ENCODE data around the gene HECTD3. TPM values are rescaled to one million over a fixed set of nuclear protein-coding genes. Genes with fewer than 3 reads are reported as not detected.

HECTD3 gene
- total and polyA plus RNA-seq, 4 donors = 12.8 to 51.1 (median 28.4) TPM

GRCh38 chr1:45038240-45038639 lies 27.1 kb upstream of the HECTD3 start:
- WGBS (ENCODE audit: insufficient coverage) = no CpG with 5 or more reads among the region's 2 CpGs
- Histone ChIP-seq H3K9me3 (ENCODE audit: control insufficient read depth, insufficient read depth, low read length) (no peaks in the 10 kb centered on the region), H3K36me3 (ENCODE audit: control insufficient read depth, insufficient read depth, low read length) (peaks cover 19% of the 10 kb centered on the region), H3K4me3 (ENCODE audit: low read depth, low read length) (no peak overlapping the region), H3K4me1 (ENCODE audit: control insufficient read depth, insufficient read depth, low read length) (no peaks in the 10 kb centered on the region), H3K27me3 (ENCODE audit: control insufficient read depth, insufficient read depth, low read length) (no peaks in the 10 kb centered on the region), H3K27ac (ENCODE audit: low read depth, low read length) (no peak overlapping the region)
- DNase-seq (ENCODE audit: low read depth in 4 of 6, low spot score in 6 of 6) = no peak

GRCh38 chr1:45037456-45037855 lies 26.3 kb upstream of the HECTD3 start:
- no peak for DNase-seq (ENCODE audit: low read depth in 4 of 6, low spot score in 6 of 6)
- peaks cover 20% of the 10 kb centered on the region for H3K36me3 ChIP-seq (ENCODE audit: control insufficient read depth, insufficient read depth, low read length)
- H3K4me3 ChIP-seq (ENCODE audit: low read depth, low read length) = no peak overlapping the region
- H3K9me3 ChIP-seq (ENCODE audit: control insufficient read depth, insufficient read depth, low read length) = no peaks in the 10 kb centered on the region
- no peak overlapping the region for H3K27ac ChIP-seq (ENCODE audit: low read depth, low read length)
- no peaks in the 10 kb centered on the region for H3K4me1 ChIP-seq (ENCODE audit: control insufficient read depth, insufficient read depth, low read length)
- no peaks in the 10 kb centered on the region for H3K27me3 ChIP-seq (ENCODE audit: control insufficient read depth, insufficient read depth, low read length)

- Histone ChIP-seq H3K4me1 (ENCODE audit: control insufficient read depth, insufficient read depth, low read length) (no peaks in the 10 kb centered on the region), H3K27ac (ENCODE audit: low read depth, low read length) (no peak overlapping the region), H3K36me3 (ENCODE audit: control insufficient read depth, insufficient read depth, low read length) (peaks cover 34% of the 10 kb centered on the region), H3K27me3 (ENCODE audit: control insufficient read depth, insufficient read depth, low read length) (no peaks in the 10 kb centered on the region), H3K4me3 (ENCODE audit: low read depth, low read length) (no peak overlapping the region), H3K9me3 (ENCODE audit: control insufficient read depth, insufficient read depth, low read length) (no peaks in the 10 kb centered on the region)
- WGBS (ENCODE audit: insufficient coverage) = 89% methylated on average over 7 of the region's 7 CpGs
- DNase-seq (ENCODE audit: low read depth in 4 of 6, low spot score in 6 of 6) = no peak
Observed at GRCh38 chr1:45035631-45036301, 24.6 kb upstream of the HECTD3 start.

DNA sequence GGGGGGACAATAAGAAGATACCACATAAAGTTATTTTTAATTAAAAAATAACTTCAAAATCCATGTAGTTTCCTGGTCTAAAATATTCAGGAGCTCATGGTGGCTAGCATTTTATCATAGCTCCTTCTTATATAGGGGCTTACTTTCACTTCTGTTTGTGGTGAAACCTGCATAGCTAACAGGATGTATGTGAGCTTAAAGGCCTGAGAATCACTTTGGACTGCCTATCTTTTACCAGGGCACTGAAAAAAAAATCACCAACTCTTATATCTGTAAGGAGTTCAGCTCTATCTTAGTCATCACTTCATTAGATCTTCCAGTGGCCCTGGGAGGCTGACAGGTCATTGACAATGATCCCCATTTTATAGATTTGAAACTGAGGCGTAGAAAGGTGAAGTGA lies 22.2 kb upstream of the HECTD3 start:
- no CpG with 5 or more reads among the region's 1 CpG for WGBS (ENCODE audit: insufficient coverage)
- peaks cover 35% of the 10 kb centered on the region for H3K36me3 ChIP-seq (ENCODE audit: control insufficient read depth, insufficient read depth, low read length)
- no peak for DNase-seq (ENCODE audit: low read depth in 4 of 6, low spot score in 6 of 6)

GRCh38 chr1:45032837-45033236 lies 21.7 kb upstream of the HECTD3 start:
- Histone ChIP-seq H3K4me1 (ENCODE audit: control insufficient read depth, insufficient read depth, low read length) (no peaks in the 10 kb centered on the region), H3K27ac (ENCODE audit: low read depth, low read length) (no peak overlapping the region), H3K27me3 (ENCODE audit: control insufficient read depth, insufficient read depth, low read length) (no peaks in the 10 kb centered on the region), H3K9me3 (ENCODE audit: control insufficient read depth, insufficient read depth, low read length) (no peaks in the 10 kb centered on the region), H3K4me3 (ENCODE audit: low read depth, low read length) (no peak overlapping the region), H3K36me3 (ENCODE audit: control insufficient read depth, insufficient read depth, low read length) (peaks cover 33% of the 10 kb centered on the region)
- no peak for DNase-seq (ENCODE audit: low read depth in 4 of 6, low spot score in 6 of 6)
- WGBS (ENCODE audit: insufficient coverage) = no CpG with 5 or more reads among the region's 2 CpGs

More for the DNA sequence above, 22.2 kb upstream of the HECTD3 start:
- H3K9me3 ChIP-seq (ENCODE audit: control insufficient read depth, insufficient read depth, low read length) = no peaks in the 10 kb centered on the region
- no peak overlapping the region for H3K27ac ChIP-seq (ENCODE audit: low read depth, low read length)
- H3K27me3 ChIP-seq (ENCODE audit: control insufficient read depth, insufficient read depth, low read length) = no peaks in the 10 kb centered on the region
- H3K4me3 ChIP-seq (ENCODE audit: low read depth, low read length) = no peak overlapping the region
- H3K4me1 ChIP-seq (ENCODE audit: control insufficient read depth, insufficient read depth, low read length) = no peaks in the 10 kb centered on the region

- no peaks in the 10 kb centered on the region for H3K9me3 ChIP-seq (ENCODE audit: control insufficient read depth, insufficient read depth, low read length)
- no peaks in the 10 kb centered on the region for H3K4me1 ChIP-seq (ENCODE audit: control insufficient read depth, insufficient read depth, low read length)
- no CpG with 5 or more reads among the region's 1 CpG for WGBS (ENCODE audit: insufficient coverage)
- no peak overlapping the region for H3K27ac ChIP-seq (ENCODE audit: low read depth, low read length)
- no peak overlapping the region for H3K4me3 ChIP-seq (ENCODE audit: low read depth, low read length)
- peaks cover 13% of the 10 kb centered on the region for H3K36me3 ChIP-seq (ENCODE audit: control insufficient read depth, insufficient read depth, low read length)
- no peak for DNase-seq (ENCODE audit: low read depth in 4 of 6, low spot score in 6 of 6)
- H3K27me3 ChIP-seq (ENCODE audit: control insufficient read depth, insufficient read depth, low read length) = no peaks in the 10 kb centered on the region
Observed at GRCh38 chr1:45026446-45026845, 15.3 kb upstream of the HECTD3 start.

- H3K36me3 ChIP-seq (ENCODE audit: control insufficient read depth, insufficient read depth, low read length) = peaks cover 5% of the 10 kb centered on the region
- H3K9me3 ChIP-seq (ENCODE audit: control insufficient read depth, insufficient read depth, low read length) = no peaks in the 10 kb centered on the region
- DNase-seq (ENCODE audit: low read depth in 4 of 6, low spot score in 6 of 6) = no peak
- no peaks in the 10 kb centered on the region for H3K27me3 ChIP-seq (ENCODE audit: control insufficient read depth, insufficient read depth, low read length)
- H3K27ac ChIP-seq (ENCODE audit: low read depth, low read length) = no peak overlapping the region
- no CpG with 5 or more reads among the region's 1 CpG for WGBS (ENCODE audit: insufficient coverage)
- no peak overlapping the region for H3K4me3 ChIP-seq (ENCODE audit: low read depth, low read length)
- peaks cover 7% of the 10 kb centered on the region for H3K4me1 ChIP-seq (ENCODE audit: control insufficient read depth, insufficient read depth, low read length)
Observed at GRCh38 chr1:45023663-45024062, 12.5 kb upstream of the HECTD3 start.

- Histone ChIP-seq H3K27me3 (ENCODE audit: control insufficient read depth, insufficient read depth, low read length) (no peaks in the 10 kb centered on the region), H3K9me3 (ENCODE audit: control insufficient read depth, insufficient read depth, low read length) (no peaks in the 10 kb centered on the region), H3K4me3 (ENCODE audit: low read depth, low read length) (no peak overlapping the region), H3K27ac (ENCODE audit: low read depth, low read length) (no peak overlapping the region), H3K36me3 (ENCODE audit: control insufficient read depth, insufficient read depth, low read length) (peaks cover 14% of the 10 kb centered on the region), H3K4me1 (ENCODE audit: control insufficient read depth, insufficient read depth, low read length) (peaks cover 23% of the 10 kb centered on the region)
- peak in 3 of 6 donors; percentile 28 to 82 (median 69) for DNase-seq (ENCODE audit: low read depth in 4 of 6, low spot score in 6 of 6)
- 56% methylated on average over 16 of the region's 16 CpGs for WGBS (ENCODE audit: insufficient coverage)
Observed at GRCh38 chr1:45018599-45019230, 7.6 kb upstream of the HECTD3 start.

- no peaks in the 10 kb centered on the region for H3K9me3 ChIP-seq (ENCODE audit: control insufficient read depth, insufficient read depth, low read length)
- peaks cover 17% of the 10 kb centered on the region for H3K36me3 ChIP-seq (ENCODE audit: control insufficient read depth, insufficient read depth, low read length)
- WGBS (ENCODE audit: insufficient coverage) = 80% methylated on average over 4 of the region's 6 CpGs
- H3K27me3 ChIP-seq (ENCODE audit: control insufficient read depth, insufficient read depth, low read length) = no peaks in the 10 kb centered on the region
- no peak for DNase-seq (ENCODE audit: low read depth in 4 of 6, low spot score in 6 of 6)
- H3K4me1 ChIP-seq (ENCODE audit: control insufficient read depth, insufficient read depth, low read length) = peaks cover 40% of the 10 kb centered on the region
- no peak overlapping the region for H3K27ac ChIP-seq (ENCODE audit: low read depth, low read length)
- no peak overlapping the region for H3K4me3 ChIP-seq (ENCODE audit: low read depth, low read length)
Observed at GRCh38 chr1:45016767-45017166, 5.6 kb upstream of the HECTD3 start.

DNA sequence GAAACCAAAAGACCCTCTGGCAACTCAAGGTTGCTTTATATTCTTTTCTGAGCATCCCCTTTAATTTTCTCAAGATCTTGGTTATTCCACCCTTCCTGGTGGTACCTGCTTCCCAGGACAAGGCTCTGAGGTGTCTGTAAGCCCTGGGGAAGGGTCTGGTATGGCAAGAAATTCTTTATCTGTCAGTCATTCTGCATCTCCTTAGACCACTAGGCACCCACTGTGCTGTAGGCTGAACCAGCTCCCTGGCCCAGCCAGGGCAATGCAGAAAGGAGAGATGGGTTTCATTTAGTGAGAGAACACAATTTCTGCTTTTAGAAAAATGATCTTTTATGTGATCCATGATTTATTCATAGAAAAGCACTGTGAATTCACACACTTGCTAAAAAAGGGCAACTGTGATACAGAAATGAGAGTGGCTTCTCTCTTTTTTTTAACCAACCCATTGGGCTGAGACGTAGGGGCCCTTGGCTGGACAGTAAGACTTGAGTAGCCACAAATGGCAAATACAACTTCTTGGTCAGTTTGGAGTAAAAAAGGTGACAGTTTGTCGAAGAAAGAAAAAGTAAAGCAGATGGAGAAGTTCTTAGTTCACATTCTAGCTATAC lies 5.1 kb upstream of the HECTD3 start:
- no CpG with 5 or more reads among the region's 2 CpGs for WGBS (ENCODE audit: insufficient coverage)
- DNase-seq (ENCODE audit: low read depth in 4 of 6, low spot score in 6 of 6) = no peak
- Histone ChIP-seq H3K36me3 (ENCODE audit: control insufficient read depth, insufficient read depth, low read length) (peaks cover 17% of the 10 kb centered on the region), H3K27me3 (ENCODE audit: control insufficient read depth, insufficient read depth, low read length) (no peaks in the 10 kb centered on the region), H3K4me3 (ENCODE audit: low read depth, low read length) (no peak overlapping the region), H3K9me3 (ENCODE audit: control insufficient read depth, insufficient read depth, low read length) (no peaks in the 10 kb centered on the region), H3K27ac (ENCODE audit: low read depth, low read length) (no peak overlapping the region), H3K4me1 (ENCODE audit: control insufficient read depth, insufficient read depth, low read length) (peaks cover 45% of the 10 kb centered on the region)

All from spinal cord (tissue), 10 donors.